ENCODE data around the gene CHRM2. TPM values are rescaled to one million over a fixed set of nuclear protein-coding genes. Genes with fewer than 3 reads are reported as not detected.
"Not testable (repeated sequence)": the region's sequence is repeated elsewhere in the genome, so short reads cannot be mapped to it uniquely, and the experiment has no call there.

CHRM2 gene
- total RNA-seq = not detected

- peak within 1 kb of the TSS in 1 of 4 donors; percentile 19 for H3K4me3 ChIP-seq
- no peak for DNase-seq (ENCODE audit: low spot score in 2 of 2)
- TF ChIP-seq POLR2A (IDR thresholded peaks at IDR 0.05) (no peak), EP300 (IDR thresholded peaks at IDR 0.05) (no peak), CTCF (IDR thresholded peaks at IDR 0.05) (no peak)
- peaks cover 0 to 35% (median 2%) of the 10 kb centered on the region in 4 donors for H3K4me1 ChIP-seq
- H3K27ac ChIP-seq = no peak within 1 kb of the TSS
- H3K9me3 ChIP-seq = no peaks in the 10 kb centered on the region
- H3K27me3 ChIP-seq = peaks cover 0 to 43% of the 10 kb centered on the region in 2 donors
- no peaks in the 10 kb centered on the region for H3K36me3 ChIP-seq
- WGBS, 2 donors = 2 to 5% methylated on average over 15 to 19 of the region's 23 CpGs
These were observed at the start of gene CHRM2 for GRCh38 chr7:136868496-136869000. CHRM2 (plus strand) TSS chr7:136868652; CDS start chr7:137014866, 146,214 bp downstream.

- not testable (repeated sequence) for H3K4me3 ChIP-seq; H3K36me3 ChIP-seq; H3K9me3 ChIP-seq; H3K4me1 ChIP-seq; H3K27me3 ChIP-seq; DNase-seq (ENCODE audit: low spot score in 2 of 2); H3K27ac ChIP-seq
- WGBS, 2 donors = no CpG with 5 or more reads among the region's 16 CpGs
These were observed 37.1 kb upstream of the CHRM2 start for GRCh38 chr7:136831398-136831797.

- Histone ChIP-seq H3K4me1 (no peaks in the 10 kb centered on the region), H3K27ac (no peak overlapping the region)
- 60 to 68% methylated on average over 1 of the region's 1 CpG for WGBS, 2 donors
These were observed 22.5 kb upstream of the CHRM2 start for GRCh38 chr7:136845899-136846465.

GRCh38 chr7:136847858-136848257 lies 20.6 kb upstream of the CHRM2 start:
- DNase-seq (ENCODE audit: low spot score in 2 of 2) = no peak
- WGBS, 2 donors = 76 to 82% methylated on average over 2 of the region's 2 CpGs
- H3K36me3 ChIP-seq = no peaks in the 10 kb centered on the region
- no peaks in the 10 kb centered on the region for H3K9me3 ChIP-seq
- no peak for TF ChIP-seq EP300 (IDR thresholded peaks at IDR 0.05)
- no peak for TF ChIP-seq CTCF (IDR thresholded peaks at IDR 0.05)
- no peak for TF ChIP-seq POLR2A (IDR thresholded peaks at IDR 0.05)
- no peak overlapping the region for H3K27ac ChIP-seq
- H3K27me3 ChIP-seq = no peaks in the 10 kb centered on the region
- no peaks in the 10 kb centered on the region for H3K4me1 ChIP-seq
- no peak overlapping the region for H3K4me3 ChIP-seq

More at GRCh38 chr7:136845899-136846465, 22.5 kb upstream of the CHRM2 start:
- Histone ChIP-seq H3K4me3 (no peak overlapping the region), H3K27me3 (no peaks in the 10 kb centered on the region), H3K9me3 (no peaks in the 10 kb centered on the region), H3K36me3 (no peaks in the 10 kb centered on the region)
- no peak for DNase-seq (ENCODE audit: low spot score in 2 of 2)
- no peak for TF ChIP-seq EP300 (IDR thresholded peaks at IDR 0.05)
- TF ChIP-seq POLR2A (IDR thresholded peaks at IDR 0.05) = no peak

- Histone ChIP-seq H3K27ac (no peak overlapping the region), H3K4me3 (no peak overlapping the region), H3K36me3 (no peaks in the 10 kb centered on the region), H3K4me1 (no peaks in the 10 kb centered on the region), H3K27me3 (no peaks in the 10 kb centered on the region), H3K9me3 (no peaks in the 10 kb centered on the region)
- TF ChIP-seq POLR2A (IDR thresholded peaks at IDR 0.05) = no peak
- no peak for TF ChIP-seq EP300 (IDR thresholded peaks at IDR 0.05)
- TF ChIP-seq CTCF (IDR thresholded peaks at IDR 0.05) = no peak
- 26 to 31% methylated on average over 2 of the region's 2 CpGs for WGBS, 2 donors
- no peak for DNase-seq (ENCODE audit: low spot score in 2 of 2)
These were observed 14.8 kb upstream of the CHRM2 start for GRCh38 chr7:136853654-136854053.

- Histone ChIP-seq H3K27me3 (no peaks in the 10 kb centered on the region), H3K4me3 (no peak overlapping the region), H3K27ac (no peak overlapping the region), H3K4me1 (no peaks in the 10 kb centered on the region), H3K36me3 (no peaks in the 10 kb centered on the region), H3K9me3 (no peaks in the 10 kb centered on the region)
- no peak for TF ChIP-seq EP300 (IDR thresholded peaks at IDR 0.05)
- WGBS, 2 donors = 40 to 47% methylated on average over 3 of the region's 3 CpGs
- DNase-seq (ENCODE audit: low spot score in 2 of 2) = no peak
These were observed 10.9 kb upstream of the CHRM2 start for GRCh38 chr7:136857573-136857972.

All from tibial nerve (tissue), 4 donors.